Keratinocyte (primary cell): Measurements from ENCODE around the gene MARS1.

Experiments used
- CTCF ChIP-seq, 3 experiments: IDR thresholded peaks in 1 of 3; conservative IDR thresholded peaks in 1 of 3; optimal IDR thresholded peaks in 1 of 3; 2 replicates in 2 of 3; 3 replicates in 1 of 3; pipeline versions ENCODE3 to v1.5.1; 2011; ENCODE audit warnings: low read length in 3 of 3, mild to moderate bottlenecking in 3 of 3, moderate library complexity in 2 of 3, control low read depth in 1 of 3, inconsistent platforms in 1 of 3; ENCODE audit not compliant: insufficient read depth in 2 of 3; ENCODE audit errors: extremely low read depth in 1 of 3
- EZH2 ChIP-seq: IDR thresholded peaks from one replicate; pipeline ENCODE4 v1.6.1; 2012; ENCODE audit warnings: inconsistent platforms, mild to moderate bottlenecking, low read length, moderate library complexity

GRCh38 chr12:57529831-57530230 lies 42.0 kb downstream of the MARS1 start:
- TF ChIP-seq CTCF (optimal IDR thresholded peaks at IDR 0.05 in 1 of 3, IDR thresholded peaks at IDR 0.05 in 1 of 3, conservative IDR thresholded peaks at IDR 0.05 in 1 of 3; ENCODE audit: extremely low read depth in 1 of 3, insufficient read depth in 2 of 3, low read length in 3 of 3) (no peak), EZH2 (no peak)
